ENCODE data around the gene TMEM171. TPM values are rescaled to one million over a fixed set of nuclear protein-coding genes. Genes with fewer than 3 reads are reported as not detected.

Gene TMEM171
- total RNA-seq, 1 donor from 2014 or later: 0.49 TPM

DNA sequence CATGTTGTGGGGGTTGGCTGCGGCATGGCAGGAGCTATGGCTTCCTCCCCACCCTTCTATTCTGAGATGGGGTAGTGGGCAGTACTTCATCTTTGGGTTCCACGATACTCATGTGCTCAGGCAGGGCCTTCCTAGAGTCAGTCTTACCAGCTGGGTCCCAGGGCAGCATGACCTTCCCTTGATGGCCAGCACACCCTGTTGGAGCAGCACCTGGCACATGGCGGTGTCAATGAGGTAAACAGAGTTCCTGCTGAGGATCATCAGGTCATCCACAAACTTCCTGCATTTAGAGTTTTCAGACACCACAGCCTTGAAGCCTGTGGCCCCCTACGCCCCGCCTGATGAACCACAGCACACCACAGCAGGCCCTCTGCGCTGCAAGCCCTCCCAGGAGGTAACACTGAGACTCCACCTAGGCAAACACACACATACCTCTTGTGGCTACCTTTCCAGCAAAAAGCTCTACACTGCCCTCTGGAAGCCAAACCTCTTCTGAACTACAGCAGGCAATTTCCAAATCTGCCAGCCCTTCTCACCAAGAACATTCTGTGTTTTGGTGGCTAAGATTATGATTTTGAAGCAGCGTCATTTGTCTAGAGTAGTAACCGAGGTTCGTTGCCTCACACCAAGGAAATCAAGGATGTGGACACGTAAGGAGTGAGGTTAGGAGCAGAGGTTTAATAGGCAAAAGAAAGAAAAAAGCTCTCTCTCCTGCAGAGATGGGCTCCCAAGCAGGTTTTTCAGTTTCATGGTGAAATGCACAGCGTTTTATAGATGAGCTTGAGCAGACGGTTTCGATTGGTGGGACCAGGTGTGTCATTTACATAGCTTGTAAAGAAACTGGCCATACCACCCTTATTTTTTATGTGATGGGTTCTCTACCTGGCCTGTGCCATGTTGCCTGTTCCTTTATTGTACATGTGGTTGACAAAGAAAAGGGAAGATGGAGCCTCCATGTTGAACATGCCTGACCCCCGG is 32.3 kb downstream of the TMEM171 start:
- no peak for DNase-seq

DNA sequence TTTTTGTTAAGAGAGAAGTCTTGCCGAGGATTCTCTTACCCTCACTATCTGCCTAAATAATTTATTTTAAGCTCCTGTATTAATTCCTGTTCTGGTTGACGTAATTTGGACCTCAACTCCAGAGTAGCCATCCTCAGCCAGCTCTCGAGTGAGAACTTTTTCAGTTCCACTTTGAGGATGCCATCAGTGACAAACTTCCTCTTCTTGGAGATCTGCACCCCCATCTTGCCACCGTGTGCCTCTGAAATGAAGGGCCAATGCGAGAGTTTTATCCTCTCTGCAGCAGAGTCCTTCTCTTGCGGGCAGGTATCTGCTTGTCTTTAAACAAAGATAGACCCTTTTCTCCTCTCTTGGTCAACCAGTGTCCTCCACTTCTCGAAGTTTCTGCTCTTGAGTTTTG is 33.1 kb downstream of the TMEM171 start:
- no peak for DNase-seq

DNA sequence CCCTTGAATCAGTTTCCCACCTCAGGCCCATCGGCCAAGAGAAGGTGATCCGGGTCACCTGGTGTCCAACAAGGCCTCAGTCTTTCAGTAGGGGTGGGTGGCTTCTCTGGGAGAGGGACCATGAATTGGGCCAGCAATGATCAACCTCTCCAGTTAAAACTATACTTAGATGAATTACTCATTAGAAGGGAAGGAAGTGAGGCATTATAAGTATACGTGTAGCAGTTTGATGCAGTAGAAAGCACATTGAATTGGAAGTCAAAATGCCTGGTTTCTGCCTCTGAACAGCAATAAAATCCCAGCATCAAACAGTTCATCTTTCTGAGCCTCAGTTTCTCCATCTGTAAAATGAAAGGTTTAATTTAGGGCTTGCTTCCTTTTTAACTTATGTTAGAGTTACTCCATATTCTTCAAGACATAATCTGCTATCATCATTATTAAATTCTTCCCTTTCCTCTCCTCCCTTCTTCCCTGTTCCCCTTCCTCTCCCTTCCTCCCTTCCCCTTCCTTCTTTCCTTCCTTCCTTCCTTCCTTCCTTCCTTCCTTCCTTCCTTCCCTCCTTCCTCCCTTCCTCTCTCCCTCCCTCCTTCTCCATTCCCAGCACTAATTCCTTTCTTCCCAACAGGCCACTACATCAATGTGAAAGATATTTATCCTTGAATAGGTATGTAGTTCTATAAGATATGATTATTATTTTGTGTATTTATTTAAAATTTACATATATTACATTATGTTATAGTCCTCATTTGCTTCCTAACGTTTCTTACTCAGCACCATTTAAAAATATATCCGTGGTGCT is 34.0 kb downstream of the TMEM171 start:
- DNase-seq: no peak

GRCh38 chr5:73155271-73156222 is 35.2 kb downstream of the TMEM171 start:
- DNase-seq: peak; percentile 49

- DNase-seq: no peak
Measured at GRCh38 chr5:73157414-73158303, 37.3 kb downstream of the TMEM171 start.

DNA sequence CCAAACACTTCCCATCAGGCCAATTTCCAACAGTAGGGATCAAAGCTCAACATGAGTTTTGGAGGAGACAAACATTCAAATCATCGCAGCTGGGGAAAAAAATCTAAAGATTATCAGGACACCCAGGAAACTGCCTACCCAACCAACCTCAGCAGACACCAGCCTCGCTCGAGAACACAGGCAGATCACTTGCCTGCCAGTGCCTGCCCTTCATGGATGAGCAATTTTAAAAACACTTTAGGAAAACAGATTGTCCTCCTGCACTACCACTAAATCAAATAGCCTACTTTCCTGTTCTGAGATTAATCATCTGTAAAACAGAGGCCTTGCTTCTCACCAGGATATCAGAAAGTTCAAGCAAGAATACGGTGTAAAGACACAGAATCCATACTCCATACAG is 37.9 kb downstream of the TMEM171 start:
- no peak for DNase-seq

GRCh38 chr5:73160239-73160671 is 39.9 kb downstream of the TMEM171 start:
- DNase-seq: no peak

GRCh38 chr5:73170522-73170921 is 50.1 kb downstream of the TMEM171 start:
- no peak for DNase-seq

DNA sequence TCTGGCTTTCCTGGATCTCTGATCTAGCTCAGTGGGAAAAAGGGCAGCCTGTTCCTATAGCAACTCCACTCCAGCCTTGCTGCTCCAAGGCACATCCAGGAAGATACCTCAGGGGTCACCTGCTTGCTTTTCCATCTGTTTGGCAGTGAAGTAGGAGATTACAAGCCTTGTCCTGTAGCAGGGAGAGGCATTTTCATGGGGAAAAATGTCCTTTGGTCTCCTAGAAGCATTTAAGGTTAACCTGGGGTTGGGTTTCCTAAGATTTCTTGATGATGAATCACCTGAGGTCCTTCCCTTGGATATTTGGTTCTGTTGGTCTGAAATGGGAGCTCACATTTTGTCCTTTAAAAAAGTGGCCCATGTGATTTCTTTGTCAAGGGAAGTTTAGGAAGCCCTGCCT is 51.1 kb downstream of the TMEM171 start:
- DNase-seq: no peak

GRCh38 chr5:73172951-73173350 is 52.6 kb downstream of the TMEM171 start, which contains the start of gene TMEM174:
Gene TMEM174 (plus strand): TSS chr5:73173193. CDS start chr5:73173244, 51 bp downstream.
- no peak for DNase-seq

- no peak for DNase-seq
Measured at GRCh38 chr5:73174100-73174815, 53.9 kb downstream of the TMEM171 start.

DNA sequence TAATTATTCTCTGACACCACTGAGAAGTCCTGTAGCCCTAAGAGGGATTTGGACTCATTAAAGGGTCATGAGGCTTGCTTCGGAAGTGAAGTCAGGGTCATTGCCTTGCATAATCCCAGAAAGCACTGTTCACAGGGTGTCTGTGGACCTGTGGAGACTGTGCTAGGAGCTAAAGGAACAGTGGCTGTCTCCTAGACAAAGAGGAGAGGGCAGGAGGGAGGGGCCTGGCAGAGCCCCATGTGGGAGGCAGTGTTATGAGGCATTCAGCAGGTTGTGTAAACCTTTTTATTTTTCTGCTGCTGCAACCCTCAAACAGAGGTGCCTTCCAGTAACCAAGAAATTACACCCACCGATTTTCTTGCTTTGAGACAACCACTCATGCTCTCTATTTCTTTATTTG is 55.9 kb downstream of the TMEM171 start:
- DNase-seq: no peak

- DNase-seq: no peak
Measured at GRCh38 chr5:73178265-73178664, 57.9 kb downstream of the TMEM171 start.

DNA sequence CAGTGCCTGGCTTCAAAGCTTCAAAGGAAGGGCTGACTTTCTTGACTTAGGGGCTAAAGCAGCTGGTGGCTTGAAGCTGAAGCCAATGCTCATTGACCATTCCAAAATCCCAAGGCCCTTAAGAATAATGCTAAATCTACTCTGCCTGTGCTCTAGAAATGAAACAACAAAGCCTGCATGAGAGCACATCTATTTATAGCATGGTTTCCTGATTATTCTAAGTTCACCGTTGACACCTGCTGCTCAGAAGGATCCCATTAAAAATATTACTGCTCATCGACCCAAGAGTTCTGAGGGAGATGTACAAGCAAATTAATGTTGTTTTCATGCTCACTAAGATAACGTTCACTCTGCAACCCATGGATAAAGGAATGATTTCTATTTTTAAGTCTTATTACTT is 59.4 kb downstream of the TMEM171 start:
- no peak for DNase-seq

GRCh38 chr5:73180566-73180965 is 60.2 kb downstream of the TMEM171 start:
- DNase-seq: no peak

Other genes with a start within 250 kb of the TMEM171 start
- gene FCHO2, start 164.5 kb upstream of the TMEM171 start, total RNA-seq: 32.4 TPM
- gene TMEM174, start 52.6 kb downstream of the TMEM171 start, total RNA-seq: not detected